HuH-7.5 (cell line): Measurements from ENCODE around the gene FSTL5.

Experiments used
- DNase-seq: peaks from one replicate; pipeline ENCODE4 v3.0.0; 2011; ENCODE audit warnings: low spot score

Gene FSTL5

GRCh38 chr4:161936625-161937550 lies 226.9 kb downstream of the FSTL5 start:
- no peak for DNase-seq

DNA sequence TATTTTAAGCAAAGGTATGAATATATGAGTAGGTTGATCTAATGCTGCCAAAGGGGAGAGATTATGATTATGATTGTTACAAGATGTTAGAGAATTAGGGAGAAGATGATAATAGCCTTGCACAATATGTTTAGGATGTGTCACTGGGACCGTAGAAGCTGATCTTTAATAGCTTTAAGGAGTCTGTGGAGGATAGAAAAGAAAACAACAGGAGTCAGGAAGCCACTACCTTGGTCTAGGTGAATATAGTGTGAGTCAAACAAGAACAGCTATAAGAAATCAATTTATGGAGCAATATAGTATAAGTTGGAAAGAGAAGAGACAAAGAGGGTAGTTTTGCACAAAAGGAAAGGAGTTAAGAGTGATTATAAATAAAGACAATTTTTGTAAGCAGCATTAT lies 232.7 kb downstream of the FSTL5 start:
- DNase-seq: no peak

- no peak for DNase-seq
Measured at GRCh38 chr4:161929956-161930355, 233.8 kb downstream of the FSTL5 start.

DNA sequence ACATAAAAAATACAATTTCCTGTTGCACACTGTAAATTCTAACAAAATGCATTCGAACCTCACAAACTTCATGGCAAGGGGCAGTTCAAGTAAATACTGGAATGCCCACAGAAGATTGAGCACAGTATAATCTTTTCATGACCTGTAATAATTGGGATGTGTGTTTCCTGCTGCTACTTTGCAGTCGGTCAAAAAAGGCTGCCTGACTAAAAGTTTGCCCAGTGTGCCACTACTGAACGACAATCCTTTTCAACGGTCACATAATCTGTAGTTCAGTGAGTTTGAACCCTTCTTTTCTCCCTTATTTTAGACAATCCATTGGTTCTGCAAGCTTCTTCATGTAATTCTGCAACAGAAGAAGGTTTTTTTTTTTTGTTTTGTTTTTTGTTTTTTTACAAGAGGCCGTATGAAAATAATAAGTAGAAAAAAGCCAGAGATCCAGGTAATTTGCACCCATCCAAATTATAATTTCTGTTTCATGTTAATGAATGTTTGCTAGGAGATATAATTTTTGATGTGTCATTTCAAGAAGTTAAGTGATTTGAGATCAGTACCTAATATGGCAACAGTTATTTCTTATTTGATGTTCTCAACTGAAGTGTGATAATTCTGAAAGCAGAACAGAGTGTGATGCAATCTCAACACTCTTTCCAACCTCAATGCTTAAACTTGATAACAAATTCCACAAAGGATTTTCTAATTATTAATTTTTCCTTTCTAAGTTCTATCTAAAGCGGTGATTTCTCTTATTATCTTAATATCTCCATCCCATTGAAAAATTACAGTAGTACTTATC lies 237.6 kb downstream of the FSTL5 start:
- DNase-seq: no peak

DNA sequence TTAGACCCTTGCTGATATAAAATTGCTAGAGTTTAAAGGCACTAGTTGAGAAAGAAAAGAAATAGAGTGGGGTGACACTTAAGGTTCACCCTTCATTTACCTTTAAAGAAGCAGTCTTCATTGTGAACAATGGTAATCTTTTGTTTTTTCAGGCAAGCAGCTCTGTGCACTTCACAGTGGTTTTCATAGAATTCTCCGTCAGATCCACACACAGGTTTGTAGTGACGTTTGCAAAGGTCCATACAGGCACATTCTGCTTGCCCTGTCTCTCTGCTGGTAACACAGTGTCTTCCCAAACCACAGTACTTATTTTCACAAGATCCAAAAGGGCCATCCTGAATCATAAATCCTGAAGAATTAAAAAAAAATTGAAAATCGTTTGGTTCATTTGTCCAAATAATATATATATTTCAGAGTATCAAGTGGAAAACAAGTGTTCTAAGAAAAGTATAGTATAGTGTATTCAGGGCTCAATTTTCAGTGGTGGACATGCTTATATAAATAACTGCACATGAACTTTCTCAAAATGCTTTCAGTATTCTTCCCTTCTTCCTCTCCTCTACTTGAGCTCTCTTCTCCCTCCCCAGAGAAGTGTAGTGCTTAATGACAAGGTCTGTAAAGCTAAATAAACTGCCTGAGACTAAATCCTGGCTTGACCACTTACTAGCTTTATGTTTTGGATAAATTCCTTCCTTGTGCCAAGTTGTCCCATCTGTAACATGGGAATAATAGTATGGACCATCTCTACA lies 243.3 kb downstream of the FSTL5 start:
- DNase-seq: no peak

- no peak for DNase-seq
Measured at GRCh38 chr4:161919442-161920220, 244.2 kb downstream of the FSTL5 start.

DNA sequence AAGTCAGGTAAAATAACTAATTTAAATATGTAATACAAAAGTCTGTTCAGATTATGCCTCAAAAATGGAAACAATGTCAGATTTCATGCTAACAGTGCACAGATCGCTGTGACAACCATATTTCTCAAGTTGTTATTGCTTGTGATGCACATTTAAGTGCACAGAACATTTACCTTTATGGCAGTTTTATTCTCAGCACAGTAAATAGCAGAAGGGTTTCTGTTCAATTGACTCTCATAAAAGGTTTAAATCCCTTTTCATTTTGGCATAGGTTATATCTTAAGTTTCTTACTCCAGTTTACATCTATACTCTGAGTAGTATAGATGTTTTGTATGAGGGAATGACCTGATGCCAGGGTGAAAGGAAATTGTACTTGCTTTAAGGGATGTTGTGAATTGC lies 247.8 kb downstream of the FSTL5 start:
- no peak for DNase-seq

- DNase-seq: no peak
Measured at GRCh38 chr4:161907590-161907955, 256.2 kb downstream of the FSTL5 start.

GRCh38 chr4:161906836-161907589 lies 256.8 kb downstream of the FSTL5 start:
- DNase-seq: no peak

GRCh38 chr4:161900110-161900509 lies 263.7 kb downstream of the FSTL5 start:
- DNase-seq: no peak

DNA sequence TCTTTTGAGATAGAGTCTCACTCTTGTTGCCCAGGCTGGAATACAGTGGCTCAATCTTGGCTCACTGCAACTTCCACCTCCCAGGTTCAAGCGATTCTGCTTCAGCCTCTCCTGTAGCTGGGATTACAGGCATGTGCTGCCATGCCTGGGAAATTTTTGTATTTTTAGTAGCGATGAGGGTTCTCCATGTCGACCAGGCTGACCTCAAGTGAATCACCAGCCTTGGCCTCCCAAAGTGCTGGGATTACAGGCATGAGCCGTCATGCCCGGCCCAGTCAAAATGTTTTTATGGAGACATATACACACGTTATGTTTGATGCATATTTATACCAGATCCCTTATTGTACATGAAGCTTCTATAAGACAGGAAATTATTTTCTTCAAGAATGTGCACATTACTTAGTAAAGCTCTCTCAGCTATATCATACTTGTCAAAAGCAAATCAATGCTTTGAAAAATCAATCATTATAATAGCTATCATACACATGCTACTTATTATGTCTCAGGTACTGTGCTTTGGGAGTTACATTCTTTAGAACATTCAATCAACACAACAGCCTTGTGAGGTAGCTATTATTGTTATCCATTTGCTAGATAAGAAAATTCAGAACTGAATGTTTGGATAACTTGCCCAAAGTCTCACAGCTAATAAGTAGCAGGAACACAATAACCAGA lies 269.2 kb downstream of the FSTL5 start:
- DNase-seq: no peak

GRCh38 chr4:161894014-161894413 lies 269.8 kb downstream of the FSTL5 start:
- no peak for DNase-seq

DNA sequence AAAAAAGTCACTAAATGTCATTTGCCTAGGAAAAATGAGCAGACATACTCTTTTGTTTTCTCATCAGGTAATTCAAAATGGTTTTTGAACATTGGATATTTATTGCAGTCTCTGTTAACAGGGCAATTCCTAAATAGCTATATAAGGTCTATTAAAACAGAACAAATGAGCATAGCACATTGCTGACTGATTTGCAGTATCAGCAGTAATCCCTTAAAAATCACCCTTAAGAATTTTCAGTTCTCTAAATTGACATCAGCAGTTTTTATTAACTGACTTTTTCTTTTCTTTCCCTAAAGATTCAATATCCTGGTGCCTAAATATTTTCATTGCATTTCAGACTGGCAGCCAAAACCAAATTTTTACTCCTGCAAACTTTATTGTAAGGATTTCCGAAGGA lies 270.2 kb downstream of the FSTL5 start:
- no peak for DNase-seq

- no peak for DNase-seq
Measured at GRCh38 chr4:161892951-161893350, 270.8 kb downstream of the FSTL5 start.

GRCh38 chr4:161883157-161883556 lies 280.6 kb downstream of the FSTL5 start:
- DNase-seq: no peak

DNA sequence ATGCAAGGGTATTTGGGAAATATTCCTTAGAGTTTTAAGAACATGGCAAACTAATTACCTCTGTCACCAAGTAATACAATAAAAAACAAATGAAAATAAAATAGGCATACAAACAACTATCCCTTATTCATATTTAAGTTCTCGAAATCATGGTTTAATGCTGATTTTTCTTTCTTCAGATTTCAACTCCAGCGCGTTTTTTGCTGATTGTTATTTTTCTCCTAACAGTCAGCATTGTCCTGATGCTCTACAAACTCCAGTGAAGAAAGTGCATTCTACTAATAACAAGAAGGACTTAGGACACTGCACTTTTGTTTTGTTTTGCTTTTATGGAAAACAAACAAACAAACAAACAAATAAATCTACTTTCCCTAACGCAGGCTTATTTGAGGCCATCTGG lies 282.4 kb downstream of the FSTL5 start:
- no peak for DNase-seq

DNA sequence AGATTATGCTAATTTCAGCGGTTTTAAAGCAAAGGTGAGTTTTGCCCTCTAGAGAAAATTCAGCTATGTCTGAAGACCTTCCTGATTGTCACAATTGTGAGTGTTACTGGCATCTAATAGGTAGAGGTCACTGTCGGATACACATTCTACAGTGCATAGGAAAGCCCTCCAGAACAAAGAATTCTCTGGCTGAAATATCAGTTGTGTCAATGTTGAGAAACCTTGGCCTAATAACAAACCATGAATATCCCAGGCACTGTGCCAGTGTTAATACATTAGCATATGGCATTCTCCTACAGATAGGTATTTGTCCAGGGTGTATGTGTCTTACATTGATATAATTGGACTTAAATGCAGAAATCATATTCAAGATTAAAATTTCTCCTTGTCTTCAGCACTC lies 294.3 kb downstream of the FSTL5 start:
- no peak for DNase-seq

GRCh38 chr4:161856711-161857326 lies 307.0 kb downstream of the FSTL5 start:
- DNase-seq: no peak

DNA sequence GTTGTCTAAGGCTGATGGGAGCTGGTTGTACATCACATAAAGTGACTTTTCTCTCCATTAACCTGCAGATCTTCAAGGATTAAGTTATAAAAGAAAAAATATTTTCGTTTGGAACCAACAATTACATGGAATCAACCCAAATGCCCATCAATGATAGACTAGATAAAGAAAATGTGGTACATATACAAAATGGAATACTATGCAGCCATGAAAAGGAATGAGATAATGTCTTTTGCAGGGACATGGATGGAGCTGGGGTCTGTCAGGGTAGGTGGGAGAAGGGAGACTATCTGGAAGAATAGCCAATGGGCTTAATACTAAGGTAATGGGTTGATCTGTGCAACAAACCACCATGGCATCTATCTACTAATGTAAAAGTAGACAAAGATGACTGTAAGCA lies 313.2 kb downstream of the FSTL5 start:
- DNase-seq: no peak

DNA sequence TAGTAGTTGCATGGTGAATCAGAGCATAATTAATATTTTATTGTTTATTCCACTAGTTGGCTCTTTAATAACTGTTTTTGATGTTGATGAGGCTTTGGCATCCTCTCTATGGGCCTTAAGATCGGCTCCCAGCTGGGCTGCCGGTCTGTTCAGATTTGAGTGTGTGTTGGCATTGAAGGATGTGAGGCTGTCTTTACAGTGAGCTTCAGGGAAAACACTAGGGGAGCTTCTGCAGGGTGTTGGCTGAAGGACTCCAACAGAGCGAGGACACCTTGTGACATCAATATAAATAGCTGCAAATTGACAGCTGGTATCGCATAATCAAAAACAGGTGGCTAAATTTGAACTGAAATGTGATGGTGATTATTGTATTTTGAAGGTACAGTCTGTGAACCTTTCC lies 322.0 kb downstream of the FSTL5 start:
- no peak for DNase-seq
